GM19035 (cell line): ENCODE data around the gene GPR31.

ENCODE experiments used
- ATAC-seq: cut with Tn5 transposase; IDR thresholded peaks from one replicate; pipeline ENCODE4 v1.9.1; 2021; ENCODE audit not compliant: unreplicated experiment

GPR31 gene

GRCh38 chr6:167140589-167141474 lies 16.9 kb downstream of the GPR31 start:
- peak; percentile 46 for ATAC-seq

GRCh38 chr6:167139761-167140160 lies 18.0 kb downstream of the GPR31 start:
- no peak for ATAC-seq

- ATAC-seq, result no peak
These were observed 19.9 kb downstream of the GPR31 start for GRCh38 chr6:167137881-167138280.

GRCh38 chr6:167137081-167137480 lies 20.7 kb downstream of the GPR31 start:
- ATAC-seq, result no peak

- no peak for ATAC-seq
These were observed 21.4 kb downstream of the GPR31 start for GRCh38 chr6:167136376-167136775.

GRCh38 chr6:167134448-167135328 lies 23.1 kb downstream of the GPR31 start:
- ATAC-seq, result no peak

GRCh38 chr6:167130712-167131684 lies 26.8 kb downstream of the GPR31 start:
- ATAC-seq, result peak; percentile 45

GRCh38 chr6:167130008-167130677 lies 27.6 kb downstream of the GPR31 start:
- peak; percentile 65 for ATAC-seq

- ATAC-seq, result no peak
These were observed 28.2 kb downstream of the GPR31 start for GRCh38 chr6:167129562-167129961.

GRCh38 chr6:167129159-167129558 lies 28.6 kb downstream of the GPR31 start:
- ATAC-seq, result no peak

- ATAC-seq, result no peak
These were observed 29.8 kb downstream of the GPR31 start for GRCh38 chr6:167127785-167128531.

GRCh38 chr6:167125855-167126349 lies 31.9 kb downstream of the GPR31 start:
- no peak for ATAC-seq

GRCh38 chr6:167125410-167125809 lies 32.4 kb downstream of the GPR31 start:
- ATAC-seq, result no peak

GRCh38 chr6:167124753-167125152 lies 33.0 kb downstream of the GPR31 start:
- no peak for ATAC-seq

GRCh38 chr6:167122827-167123657 lies 34.7 kb downstream of the GPR31 start, which contains the start of gene CCR6:
CCR6 (plus strand) TSS chr6:167123096; CDS start chr6:167136135, 13,039 bp downstream.
- ATAC-seq, result no peak

- ATAC-seq, result peak; percentile 47
These were observed 35.5 kb downstream of the GPR31 start for GRCh38 chr6:167122041-167122826.

GRCh38 chr6:167121335-167121841 lies 36.4 kb downstream of the GPR31 start:
- ATAC-seq, result no peak
